Renal pelvis (tissue), 4 donors: ENCODE results near the gene MEF2B. TPM values are rescaled to one million over a fixed set of nuclear protein-coding genes. Genes with fewer than 3 reads are reported as not detected.

ENCODE experiments used
- DNase-seq: peaks from one replicate; pipeline ENCODE4 v3.0.0-alpha.2; 2013
- polyA plus RNA-seq, 3 donors: library from polyadenylated mRNA; unstranded; fragments of 120-200 nt; gene quantifications; one replicate each; pipeline ENCODE4 v1.2.1, GENCODE V29; 2013; ENCODE audit not compliant: insufficient read length in 3 of 3

Gene MEF2B
- polyA plus RNA-seq, 3 donors, result 2.4 to 3.2 (median 3.0) TPM

DNA sequence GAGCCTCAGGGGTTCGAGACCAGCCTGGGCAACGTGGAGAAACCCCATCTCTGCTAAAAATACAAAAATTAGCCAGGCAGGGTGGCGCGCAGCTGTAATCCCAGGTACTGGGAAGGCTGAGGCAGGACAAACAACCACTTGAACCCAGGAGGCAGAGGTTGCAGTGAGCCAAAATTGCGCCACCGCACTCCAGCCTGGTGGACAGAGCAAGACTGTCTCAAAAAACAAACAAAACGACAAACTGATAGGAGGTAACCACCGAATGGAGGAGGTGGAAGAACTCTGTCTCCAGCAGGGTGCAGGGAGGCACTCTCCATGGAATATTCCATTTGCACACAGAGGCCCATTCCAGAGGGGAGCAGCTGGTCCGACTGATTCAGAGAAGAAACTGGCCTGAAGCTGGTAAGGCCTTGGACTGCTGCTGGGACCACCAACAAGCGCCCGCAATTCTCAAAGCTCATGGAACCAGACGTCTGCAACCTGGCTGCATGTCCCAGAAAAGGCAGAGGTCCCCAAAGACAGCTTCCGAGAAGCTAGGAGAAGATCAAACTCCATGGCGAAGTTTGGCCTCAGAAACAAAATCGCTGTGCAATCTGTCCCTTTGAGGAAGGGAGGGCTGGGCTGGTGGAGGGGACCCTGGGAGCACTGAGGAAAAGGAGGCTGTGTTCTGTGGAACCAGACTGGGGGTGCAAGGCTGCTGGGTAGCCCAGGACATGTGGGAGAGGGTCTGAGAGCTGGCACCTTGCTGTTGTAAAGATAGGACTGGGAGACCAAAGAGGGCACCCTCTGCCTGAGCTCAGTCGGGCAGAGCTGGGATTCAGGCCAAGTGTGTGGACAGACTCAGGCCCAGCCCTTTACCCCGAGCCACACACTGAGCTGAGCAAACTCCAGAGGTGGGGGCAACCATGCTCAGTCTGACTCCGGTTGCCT lies 71.1 kb downstream of the MEF2B start:
- DNase-seq, result no peak

DNA sequence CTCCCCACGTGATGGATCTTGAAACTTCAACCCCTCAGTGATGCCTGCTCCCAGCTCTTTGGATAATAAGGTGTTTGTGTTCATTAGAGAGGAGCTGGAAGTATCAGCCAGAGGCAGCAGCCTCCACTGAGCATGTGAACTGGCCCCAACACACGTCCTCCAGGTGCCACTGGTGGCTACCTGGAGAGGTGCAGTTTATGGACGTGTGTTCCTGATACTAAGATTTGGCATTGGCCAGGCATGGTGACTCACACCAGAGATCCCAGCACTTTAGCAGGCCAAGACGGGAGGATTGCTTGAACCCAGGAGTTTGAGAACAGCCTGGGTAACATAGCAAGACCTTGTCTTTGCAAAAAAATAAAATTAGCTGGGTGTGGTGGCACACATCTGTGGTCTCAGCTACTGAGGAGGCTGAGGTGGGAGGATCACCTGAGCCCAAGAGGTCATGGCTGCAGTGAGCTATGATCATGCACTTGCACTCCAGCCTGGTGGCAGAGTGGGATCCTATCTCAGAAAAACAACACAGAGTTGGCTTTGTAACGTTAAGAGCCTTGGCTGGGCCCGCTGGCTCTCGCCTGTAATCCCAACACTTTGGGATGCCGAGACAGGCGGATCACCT lies 71.9 kb downstream of the MEF2B start:
- no peak for DNase-seq

DNA sequence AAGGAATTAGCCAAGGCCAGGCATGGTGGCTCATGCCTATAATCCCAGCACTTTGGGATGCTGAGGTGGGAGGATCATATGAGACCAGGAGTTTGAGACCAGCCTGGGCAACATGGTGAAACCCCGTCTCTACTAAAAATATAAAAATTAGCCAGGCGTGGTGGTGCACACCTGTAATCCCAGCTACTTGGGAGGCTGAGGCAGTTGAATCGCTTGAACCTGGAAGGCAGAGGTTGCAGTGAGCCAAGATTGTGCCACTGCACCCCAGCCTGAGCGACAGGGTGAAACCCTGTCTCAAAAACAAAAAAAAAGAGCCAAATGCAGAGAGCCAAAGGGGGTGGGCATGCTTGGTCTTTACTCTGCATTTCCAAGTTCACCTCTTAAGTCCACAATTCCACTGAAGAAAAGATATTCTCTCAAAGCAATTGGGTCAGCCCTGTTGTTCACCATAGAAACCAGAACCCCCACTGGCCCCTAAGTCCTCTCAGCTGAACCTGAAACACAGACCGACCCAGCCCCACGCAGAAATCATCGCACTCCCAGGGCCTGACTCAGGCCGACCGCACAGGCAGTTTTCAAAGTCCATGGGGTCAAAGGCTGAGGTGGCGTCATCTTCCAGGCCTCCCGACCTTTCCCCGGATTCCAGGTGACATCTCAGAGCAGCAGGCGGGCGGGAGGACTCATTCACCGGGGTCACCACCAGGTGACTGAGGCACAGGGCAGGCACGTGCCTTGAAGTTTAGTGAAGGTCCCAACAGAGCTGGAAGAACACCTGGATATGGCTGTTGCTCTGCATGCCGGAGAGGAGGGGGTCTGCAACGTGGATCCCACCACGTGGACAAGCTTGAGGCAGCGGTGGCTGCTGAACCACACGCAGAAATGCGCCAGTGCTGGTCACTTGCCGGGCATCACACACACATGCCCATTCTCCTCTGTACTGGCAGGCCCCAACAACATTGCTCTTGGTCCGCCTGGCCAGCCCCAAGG lies 73.1 kb downstream of the MEF2B start:
- DNase-seq, result no peak

DNA sequence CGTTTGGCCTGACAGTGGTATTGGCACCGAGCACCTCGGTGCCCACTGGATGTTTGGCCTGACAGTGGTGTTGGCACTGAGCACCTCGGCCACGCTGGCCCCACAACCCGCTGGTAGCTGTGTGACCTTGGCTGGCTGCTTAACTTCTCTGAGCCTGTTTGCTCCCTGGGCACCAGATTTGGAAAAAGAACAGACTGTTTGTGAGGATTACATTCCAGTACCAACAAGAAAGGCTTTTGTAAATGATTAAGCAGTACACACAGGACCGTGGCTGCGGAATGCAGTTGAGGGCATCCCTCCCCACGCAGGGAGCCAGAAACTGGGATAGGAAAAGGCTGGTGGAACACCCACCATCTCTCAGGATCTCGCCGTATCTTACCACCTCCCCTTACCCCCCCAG lies 74.4 kb downstream of the MEF2B start:
- DNase-seq, result no peak

Other genes with a start within 250 kb of the MEF2B start
- 10 to 100 TPM; 56.2 to 72.4 (median 72.1) TPM for gene HOMER3, start 229.0 kb downstream of the MEF2B start, polyA plus RNA-seq
- 100 to 1,000 TPM in 2 of 3 donors, 10 to 100 TPM in 1; 71.5 to 127 (median 121) TPM for gene SUGP2, start 136.7 kb downstream of the MEF2B start, polyA plus RNA-seq
- 10 to 100 TPM; 34.7 to 41.6 (median 40.8) TPM for gene ARMC6, start 136.7 kb downstream of the MEF2B start, polyA plus RNA-seq
- gene SLC25A42, start 106.3 kb downstream of the MEF2B start, polyA plus RNA-seq, result 10 to 100 TPM; 22.3 to 26.8 (median 22.9) TPM
- gene TMEM161A, start 31.8 kb downstream of the MEF2B start, polyA plus RNA-seq, result 10 to 100 TPM; 39.3 to 45.5 (median 39.5) TPM
- gene BORCS8, start 21.9 kb upstream of the MEF2B start, polyA plus RNA-seq, result 10 to 100 TPM; 19.5 to 22.7 (median 20.7) TPM
- 10 to 100 TPM; 73.8 to 84.1 (median 77.0) TPM for gene RFXANK, start 22.0 kb upstream of the MEF2B start, polyA plus RNA-seq
- 10 to 100 TPM; 13.6 to 16.2 (median 14.5) TPM for gene NR2C2AP, start 33.2 kb upstream of the MEF2B start, polyA plus RNA-seq
- gene NCAN, start 41.7 kb upstream of the MEF2B start, polyA plus RNA-seq, result under 1 TPM in 2 of 3 donors, not detected in 1; 0.13 to 0.98 TPM
- 1 to 10 TPM; 3.0 to 4.3 (median 3.6) TPM for gene TM6SF2, start 103.0 kb upstream of the MEF2B start, polyA plus RNA-seq
- gene SUGP1, start 150.2 kb upstream of the MEF2B start, polyA plus RNA-seq, result 10 to 100 TPM; 61.9 to 70.3 (median 67.9) TPM
- 10 to 100 TPM; 45.1 to 85.6 (median 82.5) TPM for gene MAU2, start 150.6 kb upstream of the MEF2B start, polyA plus RNA-seq
- gene GATAD2A, start 235.4 kb upstream of the MEF2B start, polyA plus RNA-seq, result 10 to 100 TPM; 48.7 to 61.4 (median 56.4) TPM